HG03139 (cell line): Measurements from ENCODE around the gene ADAMTS12.
"Not testable (repeated sequence)": the region's sequence is repeated elsewhere in the genome, so short reads cannot be mapped to it uniquely, and the experiment has no call there.

Experiments used
- ATAC-seq: cut with Tn5 transposase; IDR thresholded peaks from one replicate; pipeline ENCODE4 v1.9.1; 2021; ENCODE audit not compliant: unreplicated experiment

Gene ADAMTS12

DNA sequence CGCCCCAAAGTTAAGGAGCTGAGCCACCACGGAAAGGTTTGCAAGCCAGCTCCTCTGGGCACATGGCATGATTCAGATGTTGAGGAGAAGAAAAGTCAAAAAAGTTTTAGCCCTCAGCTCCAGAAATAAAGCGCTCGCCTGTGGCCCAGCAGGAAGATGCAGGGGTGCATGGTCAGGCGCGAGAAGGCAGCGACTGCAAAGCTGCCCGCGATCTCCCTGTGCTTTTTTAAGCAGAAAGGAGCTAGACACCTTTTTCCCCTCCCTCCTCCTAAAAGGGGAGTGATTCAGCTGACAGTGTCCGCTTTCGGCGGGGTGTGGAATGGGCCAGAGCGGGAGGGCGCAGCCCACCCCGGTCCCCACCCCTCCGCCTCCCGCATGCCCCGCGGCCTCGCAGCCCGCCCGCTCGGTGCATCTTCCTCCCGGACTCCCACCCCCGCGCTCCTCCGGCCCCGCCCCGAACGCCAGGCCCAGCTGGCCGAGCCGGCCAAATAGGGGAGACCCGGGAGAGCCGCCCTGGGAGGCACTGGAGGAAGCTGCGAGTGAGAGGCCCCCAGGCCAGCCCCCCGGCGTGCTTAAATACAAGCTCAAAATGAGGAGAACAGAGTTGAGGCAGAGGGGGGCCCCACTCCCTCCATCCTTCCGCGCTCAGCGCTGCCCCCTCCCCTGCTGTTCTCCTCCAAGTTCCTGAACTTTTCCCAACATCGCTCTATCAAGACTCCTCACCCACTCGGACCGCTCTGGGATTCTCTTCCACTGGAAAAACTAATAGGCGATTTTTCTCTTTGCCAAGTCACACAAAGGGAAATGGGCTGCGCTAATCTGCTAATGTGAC lies at the start of gene ADAMTS12:
Gene ADAMTS12 (minus strand): TSS at position 203 of the 832 bp plus-strand sequence. CDS start 134 bp downstream, at position 69.
- ATAC-seq, result no peak

DNA sequence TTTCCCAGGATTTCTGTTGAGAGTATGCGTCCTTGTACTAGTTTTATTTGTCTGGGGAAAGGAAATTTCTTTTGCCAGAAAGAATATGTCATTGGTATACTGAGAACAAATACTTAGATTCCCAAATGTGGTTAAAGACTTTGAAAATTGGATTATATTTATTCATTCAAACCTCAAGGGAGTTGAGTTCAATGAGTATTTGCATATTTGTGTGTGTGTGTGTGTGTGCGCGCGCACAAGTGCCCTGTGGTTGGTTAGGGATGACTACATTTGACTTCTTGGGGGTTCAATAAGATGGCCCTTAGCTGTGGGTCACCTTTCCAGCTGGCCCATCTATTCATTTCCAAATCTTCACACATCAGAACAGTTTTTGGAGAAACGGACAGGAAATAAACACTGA lies 49.3 kb upstream of the ADAMTS12 start:
- ATAC-seq, result no peak

- no peak for ATAC-seq
Observed at GRCh38 chr5:33939556-33940262, 47.9 kb upstream of the ADAMTS12 start.

GRCh38 chr5:33938881-33939280 lies 47.1 kb upstream of the ADAMTS12 start:
- ATAC-seq, result no peak

- no peak for ATAC-seq
Observed at GRCh38 chr5:33938507-33938796, 46.7 kb upstream of the ADAMTS12 start.

DNA sequence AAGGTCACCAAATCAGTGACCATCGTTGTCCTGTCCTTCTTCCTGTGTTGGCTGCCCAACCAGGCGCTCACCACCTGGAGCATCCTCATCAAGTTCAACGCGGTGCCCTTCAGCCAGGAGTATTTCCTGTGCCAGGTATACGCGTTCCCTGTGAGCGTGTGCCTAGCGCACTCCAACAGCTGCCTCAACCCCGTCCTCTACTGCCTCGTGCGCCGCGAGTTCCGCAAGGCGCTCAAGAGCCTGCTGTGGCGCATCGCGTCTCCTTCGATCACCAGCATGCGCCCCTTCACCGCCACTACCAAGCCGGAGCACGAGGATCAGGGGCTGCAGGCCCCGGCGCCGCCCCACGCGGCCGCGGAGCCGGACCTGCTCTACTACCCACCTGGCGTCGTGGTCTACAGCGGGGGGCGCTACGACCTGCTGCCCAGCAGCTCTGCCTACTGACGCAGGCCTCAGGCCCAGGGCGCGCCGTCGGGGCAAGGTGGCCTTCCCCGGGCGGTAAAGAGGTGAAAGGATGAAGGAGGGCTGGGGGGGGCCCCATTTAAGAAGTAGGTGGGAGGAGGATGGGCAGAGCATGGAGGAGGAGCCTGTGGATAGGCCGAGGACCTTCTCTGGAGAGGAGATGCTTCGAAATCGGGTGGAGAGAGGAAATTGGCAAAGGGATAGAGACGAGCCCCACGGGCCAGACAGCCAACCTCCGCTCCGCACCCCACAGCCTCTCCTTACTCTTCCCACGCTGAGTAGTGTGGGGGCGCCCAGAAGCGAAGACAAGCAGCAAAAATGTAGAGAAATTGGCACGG lies 46.1 kb upstream of the ADAMTS12 start:
- no peak for ATAC-seq

- ATAC-seq, result no peak
Observed at GRCh38 chr5:33937017-33937706, 45.4 kb upstream of the ADAMTS12 start.

GRCh38 chr5:33936381-33937016 lies 44.7 kb upstream of the ADAMTS12 start, which contains the start of gene RXFP3:
Gene RXFP3, plus strand, starts transcription at chr5:33936386. Its CDS starts 355 bp downstream, at chr5:33936741.
- ATAC-seq, result no peak

DNA sequence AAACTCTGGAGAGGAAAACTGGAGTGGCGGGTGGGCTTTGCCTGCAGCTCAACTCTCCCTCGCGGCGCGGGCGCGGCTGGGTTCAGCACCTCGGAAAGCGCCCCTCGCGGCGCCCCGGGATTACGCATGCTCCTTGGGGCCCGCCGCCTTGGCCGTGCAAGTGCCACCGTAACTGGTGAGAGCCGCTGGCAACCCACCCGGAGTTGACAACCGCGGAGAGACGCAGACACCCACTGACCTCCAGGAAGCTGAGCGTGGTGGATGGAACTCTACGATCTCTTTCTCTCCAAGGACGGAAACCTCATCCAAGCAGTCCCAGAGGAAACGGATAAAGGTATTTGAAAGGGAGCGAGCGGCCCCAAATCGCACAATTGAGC lies 44.2 kb upstream of the ADAMTS12 start:
- ATAC-seq, result no peak

DNA sequence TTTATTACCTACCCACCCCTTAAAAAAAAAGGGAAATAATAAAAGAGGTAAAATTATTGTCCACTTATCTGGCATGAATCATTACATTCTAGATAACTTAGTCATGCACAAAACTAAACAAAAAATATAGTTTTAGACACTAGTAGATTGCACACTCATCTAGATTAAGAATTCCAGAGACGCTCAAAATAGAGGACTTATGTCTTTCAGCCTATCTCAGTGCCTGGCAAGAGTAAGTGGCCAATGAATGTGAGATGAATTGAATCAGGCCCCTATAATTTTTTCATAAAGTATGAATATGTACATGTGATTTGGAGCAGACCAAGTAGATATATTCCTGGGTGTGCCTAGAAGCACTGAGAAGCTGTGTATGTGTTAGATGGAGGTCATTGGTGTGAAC lies 42.4 kb upstream of the ADAMTS12 start:
- peak; percentile 17 for ATAC-seq

GRCh38 chr5:33933723-33934169 lies 42.0 kb upstream of the ADAMTS12 start:
- peak; percentile 73 for ATAC-seq

DNA sequence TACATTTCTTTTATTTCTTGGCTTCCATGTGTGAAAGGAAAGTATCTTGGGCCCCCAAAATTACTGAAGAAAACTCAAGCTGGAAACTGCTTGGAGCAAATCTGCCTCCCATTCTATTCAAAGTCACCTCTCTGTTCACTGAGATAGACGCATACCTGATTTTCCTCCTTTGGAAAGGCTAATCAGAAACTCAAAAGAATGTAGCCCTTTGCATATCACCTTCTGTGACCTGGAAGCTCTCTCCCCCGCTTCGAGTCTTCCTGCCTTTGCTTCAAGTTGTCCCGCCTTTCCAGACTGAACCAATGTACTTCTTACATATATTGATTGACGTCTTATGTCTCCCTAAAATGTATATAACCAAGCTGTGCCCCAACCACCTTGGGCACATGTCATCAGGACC lies 39.3 kb upstream of the ADAMTS12 start:
- ATAC-seq, result no peak

GRCh38 chr5:33929925-33930690 lies 38.3 kb upstream of the ADAMTS12 start:
- no peak for ATAC-seq

- ATAC-seq, result no peak
Observed at GRCh38 chr5:33928283-33928682, 36.5 kb upstream of the ADAMTS12 start.

GRCh38 chr5:33927685-33928084 lies 35.9 kb upstream of the ADAMTS12 start:
- no peak for ATAC-seq

DNA sequence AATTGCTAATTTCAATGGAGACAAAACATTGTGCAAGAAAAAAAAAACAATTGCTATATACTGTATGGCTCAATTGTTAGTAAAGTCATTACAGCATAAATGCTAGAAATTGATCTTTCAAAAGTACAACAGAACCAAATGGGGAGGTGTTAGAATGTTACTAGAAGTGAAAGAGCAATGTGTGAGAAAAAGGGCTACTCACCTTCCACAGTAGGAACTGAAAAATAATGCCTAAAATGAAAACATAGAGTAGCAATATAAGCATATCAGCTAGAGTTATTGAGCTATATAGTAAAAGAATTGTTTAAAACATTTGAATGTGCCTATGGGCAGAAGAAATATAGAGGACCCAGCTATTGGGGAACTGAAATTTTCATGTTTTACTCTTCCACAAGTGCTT lies 33.5 kb upstream of the ADAMTS12 start:
- no peak for ATAC-seq

DNA sequence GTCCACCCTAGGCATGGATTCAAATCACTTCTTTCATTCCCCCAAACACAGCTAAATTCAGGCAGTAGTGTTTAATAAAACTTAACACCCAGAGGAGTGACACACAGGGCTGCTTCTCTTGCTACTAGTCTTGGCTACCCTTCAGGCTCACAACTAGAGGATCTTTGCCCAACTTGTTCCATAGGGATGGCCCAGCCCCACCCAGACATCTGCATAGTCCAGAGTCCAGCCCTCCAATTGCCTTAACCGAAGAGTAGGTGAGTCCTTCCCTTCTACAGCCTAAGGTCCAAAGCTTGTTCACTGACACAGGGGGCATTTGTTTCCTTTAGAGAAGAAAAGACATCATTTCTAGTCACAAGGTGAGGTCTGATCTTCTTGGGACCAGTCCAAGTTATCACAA lies 29.2 kb upstream of the ADAMTS12 start:
- no peak for ATAC-seq

- not testable (repeated sequence) for ATAC-seq
Observed at GRCh38 chr5:33914844-33915243, 23.1 kb upstream of the ADAMTS12 start.

GRCh38 chr5:33906248-33906647 lies 14.5 kb upstream of the ADAMTS12 start:
- not testable (repeated sequence) for ATAC-seq

DNA sequence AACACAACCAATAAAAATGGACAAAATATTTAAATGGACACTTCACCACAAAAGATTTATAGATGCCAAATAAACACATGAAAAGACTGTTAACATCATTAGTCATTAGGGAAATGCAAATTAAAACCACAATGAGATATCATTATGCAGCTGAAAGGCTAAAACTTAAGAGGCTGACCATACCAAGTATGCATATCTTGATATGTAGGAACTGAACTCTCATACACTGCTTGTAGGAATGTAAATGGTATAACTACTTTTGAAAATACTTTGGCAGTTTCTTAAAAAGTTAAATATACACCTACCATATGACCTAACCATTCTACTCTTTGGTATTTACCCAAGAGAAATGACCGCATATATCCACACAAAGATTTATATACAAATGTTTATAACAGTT lies 13.6 kb upstream of the ADAMTS12 start:
- ATAC-seq, result no peak
